SIG-M5 treated with dmso at 0.1 percent for 504 hours (cell line): ENCODE data around the gene UTP25.
"Not testable (repeated sequence)": the region's sequence is repeated elsewhere in the genome, so short reads cannot be mapped to it uniquely, and the experiment has no call there.

ENCODE experiments used
- DNase-seq: peaks from one replicate; lab custom pipeline; 2025; ENCODE audit not compliant: unreplicated experiment; lab: John Stamatoyannopoulos, UW

Gene UTP25

DNA sequence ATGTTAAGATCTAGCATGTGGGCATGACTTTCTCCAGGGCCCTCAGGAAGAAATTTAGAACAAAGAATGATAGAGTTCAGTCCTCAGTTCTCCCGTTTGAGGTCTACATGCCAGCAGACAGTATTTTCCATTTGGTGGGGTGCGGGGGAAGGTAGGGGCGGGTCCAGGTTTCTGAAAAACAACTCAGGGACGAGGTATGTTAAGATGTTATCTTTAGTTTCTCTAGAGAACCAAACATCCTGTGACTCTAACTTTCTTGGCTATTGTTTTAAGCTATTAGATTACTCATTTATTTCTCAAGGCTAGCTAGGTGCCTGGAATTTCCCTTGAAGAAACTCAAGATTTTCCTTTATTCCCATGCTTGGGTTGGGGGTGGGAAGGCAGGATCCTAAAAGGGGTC is 67.9 kb downstream of the UTP25 start:
- DNase-seq: no peak

DNA sequence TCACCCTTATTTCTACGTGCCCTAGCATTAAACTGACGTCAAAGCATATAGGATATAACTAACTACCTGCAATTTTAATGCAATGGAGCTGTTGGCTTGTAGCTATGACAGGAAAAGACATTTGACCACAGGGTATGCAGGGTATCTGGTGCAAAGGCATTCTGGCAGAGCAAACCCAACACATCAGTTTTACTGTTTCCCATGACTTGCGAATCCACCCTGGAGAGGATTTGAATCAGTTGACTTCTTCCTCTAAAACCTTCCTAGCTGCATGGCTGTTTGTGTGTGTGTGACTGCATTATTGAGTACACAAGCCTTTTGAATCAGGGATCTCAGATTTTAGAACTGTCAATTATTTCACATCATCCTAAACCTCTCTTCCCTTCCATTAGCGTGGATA is 68.6 kb downstream of the UTP25 start:
- no peak for DNase-seq

GRCh38 chr1:209898271-209898670 is 70.5 kb downstream of the UTP25 start:
- not testable (repeated sequence) for DNase-seq

DNA sequence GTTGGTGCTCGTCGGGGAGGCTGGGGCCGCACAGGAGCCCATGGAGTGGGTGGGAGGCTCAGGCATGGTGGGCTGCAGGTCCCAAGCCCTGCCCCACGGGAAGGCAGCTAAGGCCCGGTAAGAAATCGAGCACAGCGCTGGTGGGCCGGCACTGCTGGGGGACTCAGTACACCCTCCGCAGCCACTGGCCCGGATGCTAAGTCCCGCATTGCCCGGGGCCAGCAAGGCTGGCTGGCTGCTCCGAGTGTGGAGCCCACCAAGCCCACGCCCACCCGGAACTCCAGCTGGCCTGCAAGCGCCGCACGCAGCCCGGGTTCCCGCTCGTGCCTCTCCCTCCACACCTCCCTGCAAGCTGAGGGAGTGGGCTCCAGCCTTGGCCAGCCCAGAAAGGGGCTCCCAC is 71.1 kb downstream of the UTP25 start:
- not testable (repeated sequence) for DNase-seq

GRCh38 chr1:209899948-209900347 is 72.2 kb downstream of the UTP25 start:
- DNase-seq: no peak

GRCh38 chr1:209900734-209901133 is 73.0 kb downstream of the UTP25 start:
- DNase-seq: no peak

- no peak for DNase-seq
Observed at GRCh38 chr1:209901211-209901610, 73.4 kb downstream of the UTP25 start.

GRCh38 chr1:209904774-209905173 is 77.0 kb downstream of the UTP25 start:
- not testable (repeated sequence) for DNase-seq
